Aorta (tissue), 5 donors: ENCODE data around the gene PARD3. TPM values are rescaled to one million over a fixed set of nuclear protein-coding genes. Genes with fewer than 3 reads are reported as not detected.

Experiments used
- ATAC-seq: fragments of 200-7000 bp; cut with Tn5 transposase; one replicate; pipeline ENCODE4 v1.9.1; 2022; ENCODE audit warnings: moderate library complexity; ENCODE audit not compliant: low FRiP score
- DNase-seq, 2 donors: peaks; one replicate each; pipeline ENCODE4 v3.0.0-alpha.2; 2020
- H3K27ac ChIP-seq, 2 donors: one replicate each; pipeline ENCODE4 v1.5.1; 2013; ENCODE audit warnings: low read length in 2 of 2, mild to moderate bottlenecking in 2 of 2, moderate library complexity in 2 of 2, control low read depth in 1 of 2, inconsistent platforms in 1 of 2, low read depth in 1 of 2
- H3K27me3 ChIP-seq, 2 donors: one replicate each; pipeline ENCODE4 v1.6.1; 2013; ENCODE audit warnings: control low read depth in 1 of 2, low read length in 1 of 2, mild to moderate bottlenecking in 1 of 2, moderate library complexity in 1 of 2; ENCODE audit not compliant: insufficient read depth in 2 of 2, control insufficient read depth in 1 of 2
- H3K36me3 ChIP-seq, 2 donors: one replicate each; pipeline ENCODE4 v1.6.1; 2013; ENCODE audit warnings: control low read depth in 1 of 2, low read length in 1 of 2, mild to moderate bottlenecking in 1 of 2; ENCODE audit not compliant: insufficient read depth in 2 of 2, control insufficient read depth in 1 of 2
- H3K4me1 ChIP-seq, 2 donors: one replicate each; pipeline ENCODE4 v1.6.1; 2013; ENCODE audit warnings: low read length in 2 of 2, control low read depth in 1 of 2, mild to moderate bottlenecking in 1 of 2, moderate library complexity in 1 of 2; ENCODE audit not compliant: insufficient read depth in 2 of 2, control insufficient read depth in 1 of 2
- H3K4me3 ChIP-seq, 2 donors: one replicate each; pipeline ENCODE4 v1.5.1; 2013; ENCODE audit warnings: low read length in 2 of 2, control low read depth in 1 of 2, mild to moderate bottlenecking in 1 of 2
- H3K9me3 ChIP-seq: one replicate; pipeline ENCODE4 v1.6.1; 2013; ENCODE audit warnings: mild to moderate bottlenecking, low read length; ENCODE audit not compliant: control insufficient read depth
- WGBS, 2 donors: extraction: QIAGEN DNeasy Blood & Tissue Kit; methylation state at CpG; one replicate each; pipeline ENCODE4 v1.1.7; 2013; 5-methylcytosine and 5-hydroxymethylcytosine counted together
- intact Hi-C, 2 donors: fragments of 100-400 bp; cut with DNase I; formaldehyde crosslinking; loops; one replicate each; pipeline versions ENCODE4 v1.14.2 to v1.15.0; 2022
- polyA plus RNA-seq, 2 donors: library from polyadenylated mRNA; stranded (reverse); fragments of 200-250 nt; gene quantifications; one replicate each; pipeline ENCODE4 v1.2.3, GENCODE V29; 2013
- total RNA-seq, 2 donors: library from RNA; stranded (reverse); fragmentation: NEBNext Ultra II Directional; extraction: Animal tissue kit (Norgen Biotek cat#: 25700); gene quantifications; one replicate each; pipeline ENCODE4 v1.2.1, GENCODE V29; 2021
- donor health status: healthy with polysubstance abuse.
- donor health status: Bipolar disorder and iron deficiency.
- donor health status: DM: no; HTN: no; CAD: no.
- donor health status: DM: no; HTN: no; CAD: no.
- donor health status: DM: yes; HTN: yes; CAD: no.

The PARD3 gene
- total and polyA plus RNA-seq, 4 donors, result 6.4 to 33.0 (median 28.7) TPM

DNA sequence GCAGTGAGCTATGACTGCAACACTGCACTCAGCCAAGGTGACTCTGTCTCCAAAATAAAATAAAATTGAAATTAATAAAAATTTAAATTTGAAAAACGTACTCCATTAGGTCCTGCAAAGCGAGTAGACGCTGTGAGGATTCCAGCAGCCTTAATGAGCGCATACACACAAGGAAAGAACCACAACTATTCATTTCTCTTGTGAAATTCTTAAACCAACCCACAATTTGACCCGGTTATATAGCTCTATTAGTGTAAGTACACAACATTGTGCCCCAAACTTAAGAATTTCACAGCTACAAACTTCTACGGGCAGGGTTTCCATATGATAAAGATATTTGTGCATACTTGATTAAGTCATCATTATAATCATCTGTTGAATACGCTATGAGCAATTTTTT is 84.4 kb downstream of the PARD3 start:
- Histone ChIP-seq H3K4me3 (no peak overlapping the region), H3K36me3 (no peaks in the 10 kb centered on the region), H3K9me3 (no peaks in the 10 kb centered on the region), H3K27ac (no peak overlapping the region), H3K4me1 (peaks cover 0 to 2% of the 10 kb centered on the region in 2 donors), H3K27me3 (no peaks in the 10 kb centered on the region)
- 96 to 97% methylated on average over 7 of the region's 7 CpGs for WGBS, 2 donors
- DNase-seq (no peak), ATAC-seq (no peak)
- intact Hi-C loops, result no loop called here

DNA sequence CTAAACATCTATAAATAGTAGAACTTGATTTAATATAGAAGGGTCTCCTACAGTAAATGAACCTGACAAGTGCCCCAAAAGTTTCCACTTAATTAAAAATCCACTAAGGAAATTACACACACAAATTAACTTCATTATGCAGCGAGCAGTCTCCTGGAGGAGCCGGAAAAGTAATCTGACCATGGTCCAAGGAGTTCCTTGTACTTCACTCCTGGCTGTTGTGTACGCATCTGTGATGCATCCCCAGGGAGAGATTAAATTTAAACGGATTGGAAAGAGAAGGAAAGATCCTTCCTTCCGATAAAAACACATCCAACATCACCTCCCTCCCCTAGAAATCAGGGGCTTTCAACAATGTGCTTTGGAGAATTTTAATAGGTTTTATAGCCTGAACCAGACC is 85.5 kb downstream of the PARD3 start:
- no peak overlapping the region for H3K27ac ChIP-seq
- H3K27me3 ChIP-seq, result no peaks in the 10 kb centered on the region
- ATAC-seq (no peak), DNase-seq (no peak)
- H3K4me3 ChIP-seq, result no peak overlapping the region
- intact Hi-C loops, result no loop called here
- WGBS, 2 donors, result 74 to 78% methylated on average over 5 of the region's 5 CpGs
- no peaks in the 10 kb centered on the region for H3K36me3 ChIP-seq
- H3K9me3 ChIP-seq, result no peaks in the 10 kb centered on the region
- peaks cover 0 to 2% of the 10 kb centered on the region in 2 donors for H3K4me1 ChIP-seq

DNA sequence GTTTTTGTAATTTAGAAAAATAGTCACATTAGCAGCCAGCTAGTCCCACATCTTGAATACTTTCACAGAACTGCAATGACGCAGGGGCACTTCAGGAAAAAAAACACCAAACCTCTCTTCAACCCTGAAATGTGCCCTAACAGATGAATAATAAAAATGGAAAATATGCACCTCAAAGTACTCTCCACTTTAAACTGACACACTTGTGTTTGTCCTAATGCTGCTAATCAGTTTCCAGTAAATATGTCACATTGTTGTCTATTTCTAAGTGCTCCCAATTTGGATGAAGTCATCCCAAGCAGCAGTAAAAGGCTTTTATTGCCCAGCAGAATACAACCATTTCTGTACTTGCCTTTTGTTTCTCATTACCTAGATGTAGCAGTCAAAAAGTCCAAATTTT is 86.7 kb downstream of the PARD3 start:
- 85 to 88% methylated on average over 1 of the region's 1 CpG for WGBS, 2 donors
- Histone ChIP-seq H3K27me3 (no peaks in the 10 kb centered on the region), H3K9me3 (no peaks in the 10 kb centered on the region), H3K27ac (no peak overlapping the region), H3K4me3 (no peak overlapping the region), H3K4me1 (peaks cover 0 to 2% of the 10 kb centered on the region in 2 donors), H3K36me3 (no peaks in the 10 kb centered on the region)
- ATAC-seq (no peak), DNase-seq (no peak)
- intact Hi-C loops, result no loop called here

DNA sequence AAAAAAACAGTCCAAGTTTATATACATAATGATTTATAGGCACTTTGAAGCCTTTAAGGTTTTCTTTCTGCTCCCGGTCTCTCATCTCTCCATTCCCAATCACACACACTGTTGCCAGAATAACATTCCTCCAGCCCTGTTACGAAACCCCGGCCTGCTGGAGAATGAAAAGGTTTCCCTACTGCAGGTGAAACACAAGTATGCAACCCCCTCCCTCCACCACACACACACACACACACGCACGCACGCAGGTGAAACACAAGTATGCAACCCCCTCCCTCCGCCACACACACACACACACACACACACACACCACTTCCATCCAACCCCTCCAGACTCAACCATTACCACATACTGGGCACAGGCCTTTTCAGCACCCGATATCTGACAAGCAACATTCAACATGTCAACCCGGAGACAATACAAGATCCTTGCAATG is 87.5 kb downstream of the PARD3 start:
- DNase-seq (no peak), ATAC-seq (no peak)
- Histone ChIP-seq H3K36me3 (no peaks in the 10 kb centered on the region), H3K4me1 (no peaks in the 10 kb centered on the region), H3K27ac (no peak overlapping the region), H3K27me3 (no peaks in the 10 kb centered on the region), H3K4me3 (no peak overlapping the region), H3K9me3 (no peaks in the 10 kb centered on the region)
- intact Hi-C loops, result no loop called here
- 70 to 72% methylated on average over 9 of the region's 9 CpGs for WGBS, 2 donors

DNA sequence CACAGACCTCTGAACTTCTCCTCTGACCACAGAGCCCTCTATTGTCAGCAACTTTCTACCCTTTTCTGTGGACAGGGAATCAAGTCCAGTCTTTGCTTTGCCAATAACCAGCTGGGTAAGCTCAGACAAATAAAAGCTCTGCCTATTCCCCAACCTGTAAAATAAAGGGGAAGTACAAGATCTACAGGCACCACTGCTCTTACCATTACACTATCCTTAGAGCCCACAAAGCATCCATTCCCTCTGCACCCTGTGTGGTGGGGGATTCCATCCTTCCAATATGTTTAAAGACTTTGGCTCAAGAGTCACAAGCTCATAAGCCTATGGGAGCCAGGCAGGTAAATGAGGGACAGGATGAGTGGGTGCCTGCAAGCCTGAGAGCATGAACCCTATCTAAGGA is 88.2 kb downstream of the PARD3 start:
- Histone ChIP-seq H3K4me3 (no peak overlapping the region), H3K4me1 (no peaks in the 10 kb centered on the region), H3K9me3 (no peaks in the 10 kb centered on the region), H3K36me3 (no peaks in the 10 kb centered on the region), H3K27me3 (no peaks in the 10 kb centered on the region), H3K27ac (no peak overlapping the region)
- intact Hi-C loops, result no loop called here
- DNase-seq (no peak), ATAC-seq (no peak)

DNA sequence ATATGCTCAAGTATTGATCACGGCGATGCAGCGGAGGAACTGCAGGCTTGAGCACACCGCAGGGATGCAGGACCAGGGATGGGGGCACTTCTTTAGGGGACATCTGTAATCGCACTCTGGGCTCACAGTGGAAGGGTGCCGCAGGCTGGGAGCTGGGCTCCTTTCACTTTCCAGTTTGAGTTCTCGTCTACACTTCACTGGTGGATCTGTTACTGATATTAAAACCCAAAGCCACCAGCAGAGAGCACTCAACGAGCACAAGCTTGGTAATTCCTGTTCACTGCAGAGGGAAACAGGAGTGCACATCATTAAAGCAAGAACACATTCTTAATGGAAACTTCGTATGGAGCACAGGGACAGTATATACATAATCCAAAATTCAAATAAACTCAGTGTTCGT is 91.3 kb downstream of the PARD3 start:
- Histone ChIP-seq H3K4me3 (no peak overlapping the region), H3K9me3 (no peaks in the 10 kb centered on the region), H3K4me1 (no peaks in the 10 kb centered on the region), H3K27ac (no peak overlapping the region), H3K36me3 (no peaks in the 10 kb centered on the region), H3K27me3 (no peaks in the 10 kb centered on the region)
- 66 to 69% methylated on average over 10 of the region's 10 CpGs for WGBS, 2 donors
- intact Hi-C loops, result no loop called here
- no peak for DNase-seq
- ATAC-seq, result peak; percentile 73

DNA sequence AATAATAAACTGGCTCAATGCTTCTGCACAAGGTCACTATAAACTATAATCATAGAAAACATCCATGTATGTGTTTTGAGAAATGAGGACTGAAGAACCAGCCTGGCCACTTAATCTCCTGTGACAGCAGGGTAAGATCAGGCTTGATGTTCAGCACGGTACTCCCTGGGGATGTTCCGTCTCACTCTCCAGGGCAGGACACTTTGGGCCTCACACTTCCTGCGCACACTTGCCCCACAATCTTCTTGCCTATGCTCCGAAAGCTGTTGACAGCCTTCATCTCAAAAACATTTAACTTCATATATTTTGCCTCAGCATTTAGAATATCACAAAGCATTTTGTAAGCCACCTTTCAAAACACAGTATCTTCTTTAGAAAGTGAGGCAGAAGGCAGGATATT is 92.7 kb downstream of the PARD3 start:
- no peaks in the 10 kb centered on the region for H3K9me3 ChIP-seq
- H3K4me1 ChIP-seq, result no peaks in the 10 kb centered on the region
- H3K27ac ChIP-seq, result no peak overlapping the region
- DNase-seq, result no peak
- H3K36me3 ChIP-seq, result no peaks in the 10 kb centered on the region
- intact Hi-C loops, result no loop called here
- 85 to 88% methylated on average over 4 of the region's 4 CpGs for WGBS, 2 donors
- ATAC-seq, result no peak
- H3K4me3 ChIP-seq, result no peak overlapping the region
- H3K27me3 ChIP-seq, result no peaks in the 10 kb centered on the region

DNA sequence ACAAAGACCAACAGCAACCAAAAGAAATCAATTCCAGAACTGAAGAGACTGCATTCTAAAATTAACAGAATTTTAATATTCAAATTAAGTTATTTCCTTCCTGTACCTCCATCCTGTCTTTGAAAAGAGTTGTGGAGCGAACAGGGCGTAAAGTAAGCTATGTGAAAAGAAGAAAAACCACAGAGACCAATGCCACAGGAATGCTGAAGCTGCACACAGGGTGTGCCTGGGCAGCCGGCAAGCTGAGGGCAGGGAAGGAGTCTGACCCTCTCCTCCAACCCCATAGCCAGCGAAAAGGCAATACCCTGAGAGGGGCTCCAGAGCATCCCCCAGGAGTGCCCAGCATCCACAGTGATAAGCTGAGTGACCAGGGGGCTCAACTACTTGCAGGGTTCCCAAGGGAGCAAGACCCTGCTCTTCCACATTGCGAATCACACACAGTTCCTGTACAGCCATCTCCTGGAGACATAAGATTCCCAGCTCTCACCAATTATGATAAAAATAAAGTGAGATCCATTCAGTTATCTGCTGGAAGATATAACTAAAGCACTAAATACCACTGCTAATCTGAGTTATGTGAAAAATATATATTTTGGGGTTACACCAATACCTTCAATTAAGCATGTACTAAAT is 93.8 kb downstream of the PARD3 start:
- Histone ChIP-seq H3K9me3 (no peaks in the 10 kb centered on the region), H3K36me3 (no peaks in the 10 kb centered on the region), H3K4me1 (no peaks in the 10 kb centered on the region), H3K27me3 (no peaks in the 10 kb centered on the region), H3K27ac (no peak overlapping the region), H3K4me3 (no peak overlapping the region)
- ATAC-seq (peak; percentile 27), DNase-seq (no peak)
- WGBS, 2 donors, result 84 to 85% methylated on average over 5 of the region's 5 CpGs
- intact Hi-C loops, result no loop called here

DNA sequence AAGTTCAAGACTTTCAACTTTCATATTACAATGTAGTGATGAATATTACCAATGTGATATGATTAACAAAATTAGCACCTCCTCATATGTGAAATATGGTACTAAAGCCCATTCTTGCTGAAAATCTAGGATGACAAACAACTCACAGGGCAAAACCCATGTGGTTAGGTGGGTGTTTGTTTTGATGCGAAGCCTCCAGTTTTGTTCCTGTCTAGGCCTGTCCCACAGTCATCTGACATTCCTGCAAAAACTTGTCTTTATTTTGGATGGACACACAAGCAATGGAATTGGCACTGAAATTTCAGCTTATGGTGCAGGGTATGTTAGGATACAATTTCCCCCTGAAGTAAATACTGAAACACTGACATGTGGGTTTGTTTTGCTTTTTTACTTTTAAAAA is 95.3 kb downstream of the PARD3 start:
- intact Hi-C loops, result no loop called here
- Histone ChIP-seq H3K36me3 (no peaks in the 10 kb centered on the region), H3K27me3 (no peaks in the 10 kb centered on the region), H3K4me1 (no peaks in the 10 kb centered on the region), H3K9me3 (no peaks in the 10 kb centered on the region), H3K4me3 (no peak overlapping the region), H3K27ac (no peak overlapping the region)
- ATAC-seq, result no peak
- WGBS, 2 donors, result 43 to 93% methylated on average over 1 of the region's 1 CpG
- no peak for DNase-seq
